GM12878 (cell line): ENCODE results near the gene LRP1. TPM values are rescaled to one million over a fixed set of nuclear protein-coding genes. Genes with fewer than 3 reads are reported as not detected.

Source experiments
- ATAC-seq: fragments of 200-7000 bp; cut with Tn5 transposase; 3 replicates; pipeline ENCODE4 v1.9.1; 2020; ENCODE audit warnings: mild to moderate bottlenecking, moderate library complexity
- BruUV-seq: library from RNA; stranded (reverse); fragments of 400-500 nt; replicated peaks from 2 replicates; lab custom pipeline; 2021; lab: Mats Ljungman, UMichigan
- CTCF ChIA-PET: fragments of 300-600 bp; sonication (Branson Sonifier 250); formaldehyde crosslinking; extraction: SDS; loops from one replicate; lab custom pipeline; 2021; ENCODE audit warnings: inconsistent platforms; lab: Yijun Ruan, JAX
- POLR2A ChIA-PET: fragments of 350-600 bp; formaldehyde crosslinking; extraction: SDS; loops from one replicate; lab custom pipeline; 2021; ENCODE audit warnings: inconsistent platforms; lab: Charles Lee
- RAD21 ChIA-PET: fragments of 300-600 bp; sonication (Branson Sonifier 250); formaldehyde crosslinking; loops from one replicate; lab custom pipeline; 2023; ENCODE audit warnings: antibody characterized with exemption; ENCODE audit not compliant: unreplicated experiment; lab: Charles Lee
- SMC1A ChIA-PET: fragments of 300-600 bp; sonication (Branson Sonifier 250); formaldehyde crosslinking; loops from one replicate; lab custom pipeline; 2023; ENCODE audit not compliant: unreplicated experiment, uncharacterized antibody; lab: Charles Lee
- DNase-seq: peaks from one replicate; pipeline ENCODE4 v3.0.0-alpha.2; 2011; ENCODE audit warnings: low read depth, low spot score
- FAIRE-seq: peaks from 3 replicates; lab custom pipeline; 2011; peaks lifted over from hg19 to GRCh38; lab: Jason Lieb, UNC
- H2AFZ ChIP-seq: 2 replicates; pipeline ENCODE4 v1.6.0; 2011; ENCODE audit warnings: low read depth, low read length, control low read depth; ENCODE audit not compliant: control insufficient read depth
- H3K27ac ChIP-seq: 2 replicates; pipeline ENCODE4 v1.5.1; 2011; ENCODE audit warnings: control low read depth; ENCODE audit not compliant: control insufficient read depth, insufficient read depth
- H3K27me3 ChIP-seq, 2 experiments: replicated peaks in 1 of 2; 2 replicates each; pipeline versions ENCODE4 v1.6.0 to v1.6.1; 2011; ENCODE audit warnings: low read length in 1 of 2; ENCODE audit not compliant: control insufficient read depth in 2 of 2, insufficient read depth in 2 of 2
- H3K36me3 ChIP-seq, 2 experiments: 2 replicates each; pipeline ENCODE4 v1.5.1; 2011; ENCODE audit warnings: low read length in 1 of 2; ENCODE audit not compliant: control insufficient read depth in 2 of 2, insufficient read depth in 2 of 2
- H3K4me1 ChIP-seq: 2 replicates; pipeline ENCODE4 v1.6.1; 2011; ENCODE audit warnings: mild to moderate bottlenecking, low read length, moderate library complexity, mixed read lengths; ENCODE audit not compliant: control insufficient read depth, insufficient read depth
- H3K4me2 ChIP-seq: 2 replicates; pipeline ENCODE4 v1.6.0; 2011; ENCODE audit warnings: control low read depth; ENCODE audit not compliant: control insufficient read depth, insufficient read depth
- H3K4me3 ChIP-seq: fragments of 200-600 bp; sonication (generic); 2 replicates; pipeline ENCODE4 v1.5.1; 2016
- H3K79me2 ChIP-seq: 2 replicates; pipeline ENCODE4 v1.6.0; 2011; ENCODE audit warnings: low read length; ENCODE audit not compliant: control insufficient read depth, insufficient read depth
- H3K9ac ChIP-seq: 2 replicates; pipeline ENCODE4 v1.8.0; 2011; ENCODE audit warnings: low read length, control low read depth, mixed read lengths; ENCODE audit not compliant: control insufficient read depth, insufficient read depth
- H3K9me3 ChIP-seq: replicated peaks from 3 replicates; pipeline ENCODE4 v1.5.1; 2011; ENCODE audit warnings: mild to moderate bottlenecking, low read length; ENCODE audit not compliant: control insufficient read depth, insufficient read depth
- H4K20me1 ChIP-seq: 2 replicates; pipeline ENCODE4 v1.6.0; 2011; ENCODE audit not compliant: control insufficient read depth, insufficient read depth
- EED ChIP-seq: sonication (generic); IDR thresholded peaks from 2 replicates; pipeline ENCODE4 v1.6.1; 2016; ENCODE audit warnings: antibody characterized with exemption, low read depth
- EP300 ChIP-seq, 2 experiments: fragments of 150-350 bp in 1 of 2; IDR thresholded peaks; 2 replicates each; pipeline ENCODE4 v1.6.1; 2011 to 2012; ENCODE audit warnings: low read depth in 2 of 2, low read length in 2 of 2, borderline replicate concordance in 1 of 2, improper control_type of control experiment in 1 of 2, inconsistent platforms in 1 of 2; ENCODE audit not compliant: control insufficient read depth in 1 of 2
- IRF5 ChIP-seq: fragments of 450-650 bp; IDR thresholded peaks from 2 replicates; pipeline ENCODE4 v1.6.1; 2017; ENCODE audit warnings: borderline replicate concordance
- MEF2A ChIP-seq: IDR thresholded peaks from 2 replicates; pipeline ENCODE4 v1.6.1; 2011; ENCODE audit warnings: low read depth, mild to moderate bottlenecking, low read length, moderate library complexity; ENCODE audit not compliant: insufficient read depth
- NBN ChIP-seq: fragments of 450-650 bp; IDR thresholded peaks from 2 replicates; pipeline ENCODE4 v1.6.1; 2016
- PML ChIP-seq: IDR thresholded peaks from 2 replicates; pipeline ENCODE4 v1.6.1; 2012; ENCODE audit warnings: low read length, inconsistent platforms
- RB1 ChIP-seq: fragments of 450-650 bp; formaldehyde crosslinking; IDR thresholded peaks from 2 replicates; pipeline ENCODE4 v1.6.1; 2017; ENCODE audit warnings: mild to moderate bottlenecking, borderline replicate concordance
- SKIL ChIP-seq: fragments of 450-650 bp; IDR thresholded peaks from 2 replicates; pipeline ENCODE4 v1.6.1; 2017; ENCODE audit warnings: mild to moderate bottlenecking, low read depth, inconsistent platforms; ENCODE audit not compliant: poor library complexity, severe bottlenecking
- SMARCA5 ChIP-seq: fragments of 450-650 bp; IDR thresholded peaks from 2 replicates; pipeline ENCODE4 v1.6.1; 2017; ENCODE audit warnings: mild to moderate bottlenecking
- SMC3 ChIP-seq: IDR thresholded peaks from 2 replicates; pipeline ENCODE4 v1.6.1; 2011; ENCODE audit warnings: low read length, improper control_type of control experiment, borderline replicate concordance
- STAT3 ChIP-seq: IDR thresholded peaks from 2 replicates; pipeline ENCODE4 v1.6.1; 2011; ENCODE audit warnings: low read depth, low read length, improper control_type of control experiment
- TCF12 ChIP-seq: IDR thresholded peaks from 2 replicates; pipeline ENCODE4 v1.6.1; 2011; ENCODE audit warnings: low read depth, mild to moderate bottlenecking, low read length
- ZBTB33 ChIP-seq: fragments of 450-650 bp; IDR thresholded peaks from 2 replicates; pipeline ENCODE4 v1.6.1; 2017; ENCODE audit warnings: mild to moderate bottlenecking
- ZNF24 ChIP-seq: fragments of 450-650 bp; IDR thresholded peaks from 2 replicates; pipeline ENCODE4 v1.6.1; 2017; ENCODE audit warnings: antibody characterized with exemption, mild to moderate bottlenecking
- ZNF622 ChIP-seq: fragments of 450-650 bp; IDR thresholded peaks from 2 replicates; pipeline ENCODE4 v1.6.1; 2017; ENCODE audit warnings: mild to moderate bottlenecking, inconsistent platforms
- WGBS: methylation state at CpG from one replicate; pipeline ENCODE4 v1.1.6; 2016; ENCODE audit warnings: low lambda C conversion rate; ENCODE audit not compliant: insufficient replicate concordance, insufficient coverage; ENCODE audit errors: missing lambda C conversion rate; 5-methylcytosine and 5-hydroxymethylcytosine counted together
- in situ Hi-C: fragments of 300-500 bp; cut with MboI; formaldehyde crosslinking; loops from 9 replicates; pipeline ENCODE4 v1.14.3; 2018; ENCODE audit warnings: mixed read lengths
- intact Hi-C: fragments of 100-400 bp; cut with micrococcal nuclease; formaldehyde crosslinking; loops from one replicate; pipeline ENCODE4 v1.14.2; 2022; ENCODE audit not compliant: unreplicated experiment
- polyA plus RNA-seq, 11 experiments: library from polyadenylated mRNA; depleted of rRNA in 4 of 11; unstranded in 6 of 11; stranded (reverse) in 5 of 11; fragments of >200 nt; fragmentation: Nextera tagmentation in 4 of 11; fragmentation: Illumina TruSeq in 1 of 11; extraction: Ambion mirVana in 4 of 11; extraction: Trizol in 1 of 11; gene quantifications; 1 replicate in 1 of 11; 2 replicates in 10 of 11; pipeline versions ENCODE4 v1.2.1 to v1.2.3, GENCODE V29; 2011 to 2016; ENCODE audit warnings: inconsistent platforms in 2 of 11, missing spikeins in 2 of 11, low read depth in 1 of 11
- total RNA-seq, 4 experiments: library from RNA; depleted of rRNA in 3 of 4; stranded (reverse); fragments of >200 nt in 3 of 4; fragmentation: Illumina TruSeq in 1 of 4; extraction: Trizol in 1 of 4; gene quantifications; 2 replicates each; pipeline versions ENCODE4 v1.2.1 to v1.2.3, GENCODE V29; 2013 to 2021

Gene LRP1
- total and polyA plus RNA-seq, 10 of the 15 experiments (the other 5 are each of a cell fraction or from before 2014, with no cell fraction given): under 0.01 to 1.1 (median 0.20) TPM; not detected in 2

DNA sequence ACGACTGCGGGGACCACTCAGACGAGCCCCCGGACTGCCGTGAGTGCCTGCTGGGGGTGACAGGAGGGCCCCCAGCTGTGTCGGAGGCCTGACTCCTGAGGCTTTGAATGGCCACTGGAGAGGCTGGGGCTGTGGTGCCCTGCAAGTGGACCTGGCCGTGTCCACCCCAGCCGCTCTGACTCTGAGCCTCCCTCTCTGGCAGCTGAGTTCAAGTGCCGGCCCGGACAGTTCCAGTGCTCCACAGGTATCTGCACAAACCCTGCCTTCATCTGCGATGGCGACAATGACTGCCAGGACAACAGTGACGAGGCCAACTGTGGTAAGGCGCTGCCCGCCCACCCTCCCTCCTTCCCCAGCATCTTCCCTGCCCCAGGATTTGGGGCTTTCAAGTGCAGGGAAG lies 72.2 kb downstream of the LRP1 start (continued):
- TF ChIP-seq SKIL (no peak), STAT3 (no peak), MEF2A (no peak), IRF5 (no peak), NBN (no peak), ZNF24 (no peak), RB1 (no peak)

DNA sequence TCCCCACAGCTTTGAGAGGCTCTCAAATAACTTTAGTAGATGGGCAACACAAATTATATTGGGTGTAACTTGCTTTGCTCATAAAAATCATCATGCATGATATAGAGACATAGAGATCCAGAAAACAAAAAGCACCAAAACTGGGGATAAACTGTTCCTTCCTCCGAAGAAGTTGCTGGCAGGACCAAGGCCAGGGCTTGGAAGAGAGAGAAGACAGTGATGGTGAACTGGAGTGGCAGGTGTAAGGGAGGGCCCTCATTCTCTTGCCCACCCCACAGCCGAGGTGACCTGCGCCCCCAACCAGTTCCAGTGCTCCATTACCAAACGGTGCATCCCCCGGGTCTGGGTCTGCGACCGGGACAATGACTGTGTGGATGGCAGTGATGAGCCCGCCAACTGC lies 72.9 kb downstream of the LRP1 start:
- BruUV-seq: no TSS peak
- ChIA-PET RAD21 (no interaction called here), CTCF (no interaction called here), POLR2A (no interaction called here), SMC1A (no interaction called here)
- Histone ChIP-seq H3K79me2 (no peaks in the 10 kb centered on the region), H3K4me1 (no peaks in the 10 kb centered on the region), H2AFZ (no peak overlapping the region), H4K20me1 (no peaks in the 10 kb centered on the region), H3K36me3 (no peaks in the 10 kb centered on the region), H3K4me3 (no peak overlapping the region), H3K27me3 (no peaks in the 10 kb centered on the region), H3K27ac (no peak overlapping the region), H3K9ac (no peak overlapping the region), H3K9me3 (no peaks in the 10 kb centered on the region), H3K4me2 (no peak overlapping the region)
- no peak for FAIRE-seq
- no peak for TF ChIP-seq ZNF622
- TF ChIP-seq SMC3: no peak
- no peak for TF ChIP-seq TCF12
- no peak for TF ChIP-seq SMARCA5
- TF ChIP-seq EP300 (IDR thresholded peaks at IDR 0.05; ENCODE audit: borderline replicate concordance in 1 of 2, control insufficient read depth in 1 of 2, low read depth in 2 of 2, low read length in 2 of 2): no peak
- no peak for TF ChIP-seq EED
- TF ChIP-seq ZBTB33: no peak
- TF ChIP-seq PML: no peak
- no peak for TF ChIP-seq MEF2A
- DNase-seq: no peak
- ATAC-seq: no peak
- intact Hi-C loops: no loop called here
- 45% methylated on average over 8 of the region's 8 CpGs for WGBS
- in situ Hi-C loops: no loop called here
